ENCODE data around the gene ZNF582. TPM values are rescaled to one million over a fixed set of nuclear protein-coding genes. Genes with fewer than 3 reads are reported as not detected.
"Not testable (repeated sequence)": the region's sequence is repeated elsewhere in the genome, so short reads cannot be mapped to it uniquely, and the experiment has no call there.

The ZNF582 gene
- total RNA-seq, 1 donor = 2.6 TPM

DNA sequence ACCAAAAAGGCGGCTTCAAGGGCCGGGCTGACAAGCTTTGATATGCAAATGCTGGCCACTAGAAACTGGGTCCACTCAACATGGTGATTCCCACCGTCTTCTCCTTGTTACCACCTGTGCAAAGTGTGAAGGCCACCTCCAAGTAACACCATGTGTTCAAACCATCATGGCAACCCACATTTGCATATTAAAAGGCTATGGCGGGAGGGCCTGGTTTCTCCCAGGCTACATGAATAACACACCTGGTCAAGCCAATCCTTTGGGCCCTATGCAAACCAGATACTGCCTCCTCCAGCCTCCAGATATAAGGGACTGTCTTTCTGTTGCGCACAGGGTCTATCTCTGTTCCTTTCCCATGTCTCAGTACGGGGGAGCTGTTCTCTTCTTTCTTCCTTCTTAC lies 42.1 kb downstream of the ZNF582 start:
- no peak for TF ChIP-seq CTCF (IDR thresholded peaks at IDR 0.05; ENCODE audit: insufficient read depth, low read depth, low read length)
- no peak for DNase-seq (ENCODE audit: low read depth)
- no peak overlapping the region for H3K4me3 ChIP-seq (ENCODE audit: low read depth, low read length)

DNA sequence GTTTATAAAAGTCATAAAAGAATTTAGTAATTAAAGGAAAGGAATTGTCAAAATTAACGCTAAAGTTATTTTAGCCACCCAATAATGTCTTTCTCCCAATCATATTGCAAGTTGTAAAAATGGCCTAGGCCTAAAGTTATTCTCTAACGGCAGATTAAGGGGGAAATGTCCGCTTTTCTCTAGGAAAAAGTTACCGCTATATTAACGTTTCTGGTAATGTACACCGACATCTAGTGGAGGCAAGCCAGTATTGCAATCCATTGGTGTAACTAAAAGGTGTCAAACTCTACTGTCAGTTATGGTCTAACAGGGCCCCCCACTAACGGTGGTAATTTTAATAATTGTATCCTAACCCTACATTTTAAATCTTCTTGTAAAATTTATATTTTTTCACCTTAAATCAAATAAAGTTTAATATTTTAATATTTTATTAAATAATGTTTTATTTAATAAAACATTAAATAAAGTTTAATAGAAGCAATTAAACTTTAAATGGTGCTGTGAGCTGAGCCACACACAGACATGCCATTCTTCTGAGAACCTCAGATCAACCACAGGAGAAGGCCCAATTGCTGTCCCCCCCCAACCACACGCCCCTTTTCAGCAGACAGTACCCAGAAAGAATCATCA lies 42.8 kb downstream of the ZNF582 start:
- no peak overlapping the region for H3K4me3 ChIP-seq (ENCODE audit: low read depth, low read length)
- peak; percentile 90 for TF ChIP-seq CTCF (IDR thresholded peaks at IDR 0.05; ENCODE audit: insufficient read depth, low read depth, low read length)
- DNase-seq (ENCODE audit: low read depth) = peak; percentile 46

- peak; percentile 7 for DNase-seq (ENCODE audit: low read depth)
- peak; percentile 34 for TF ChIP-seq CTCF (IDR thresholded peaks at IDR 0.05; ENCODE audit: insufficient read depth, low read depth, low read length)
- H3K4me3 ChIP-seq (ENCODE audit: low read depth, low read length) = no peak overlapping the region
Observed at GRCh38 chr19:56348289-56348877, 45.0 kb downstream of the ZNF582 start.

DNA sequence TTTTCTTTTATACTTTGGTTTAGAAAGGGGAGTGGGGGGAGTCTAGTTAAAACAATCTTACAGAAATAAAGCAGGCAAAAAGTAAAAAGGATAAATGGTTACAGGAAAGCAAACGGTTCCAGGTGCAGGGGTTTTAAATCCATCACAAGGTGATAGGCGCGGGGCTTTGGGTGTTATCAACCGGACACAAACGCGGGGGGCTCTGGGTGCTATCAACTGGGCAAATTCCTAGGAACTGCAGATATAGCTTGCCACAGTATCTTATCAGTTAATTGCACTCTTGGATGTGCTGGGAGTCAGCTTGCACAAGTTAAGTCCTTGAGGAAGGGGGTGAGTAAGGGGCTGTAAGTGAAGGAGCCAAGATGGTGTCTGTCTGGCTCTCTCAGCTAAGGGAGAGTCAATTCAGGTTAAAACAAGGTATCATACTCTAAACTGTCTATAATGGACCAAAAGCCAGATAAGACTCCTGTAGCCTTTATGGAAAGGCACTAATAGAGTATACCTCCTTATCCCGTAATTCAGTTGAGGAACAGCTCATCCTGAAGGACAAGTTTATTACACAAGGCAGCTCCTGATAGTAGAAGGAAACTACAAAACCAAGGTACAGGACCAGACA lies 46.1 kb downstream of the ZNF582 start:
- DNase-seq (ENCODE audit: low read depth) = no peak
- H3K4me3 ChIP-seq (ENCODE audit: low read depth, low read length) = no peak overlapping the region
- TF ChIP-seq CTCF (IDR thresholded peaks at IDR 0.05; ENCODE audit: insufficient read depth, low read depth, low read length) = no peak

- TF ChIP-seq CTCF (IDR thresholded peaks at IDR 0.05; ENCODE audit: insufficient read depth, low read depth, low read length) = no peak
- no peak for DNase-seq (ENCODE audit: low read depth)
- no peak overlapping the region for H3K4me3 ChIP-seq (ENCODE audit: low read depth, low read length)
Observed at GRCh38 chr19:56341948-56342347, 51.4 kb downstream of the ZNF582 start.

DNA sequence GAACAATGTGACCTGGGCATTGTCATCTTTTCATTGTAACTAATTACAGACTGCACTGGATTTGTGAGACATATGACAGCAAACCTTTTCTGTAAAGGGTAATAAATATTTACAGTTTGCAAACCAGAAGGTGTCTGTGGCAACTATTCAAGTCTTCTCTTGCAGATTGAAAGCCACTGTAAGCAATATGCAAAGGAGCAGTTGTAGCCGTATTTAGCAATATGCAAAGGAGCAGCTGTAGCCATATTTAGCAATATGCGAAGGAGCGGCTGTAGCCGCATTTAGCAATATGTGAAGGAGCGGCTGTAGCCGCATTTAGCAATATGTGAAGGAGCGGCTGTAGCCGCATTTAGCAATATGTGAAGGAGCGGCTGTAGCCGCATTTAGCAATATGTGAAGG lies 54.3 kb downstream of the ZNF582 start:
- not testable (repeated sequence) for H3K4me3 ChIP-seq (ENCODE audit: low read depth, low read length); DNase-seq (ENCODE audit: low read depth)

DNA sequence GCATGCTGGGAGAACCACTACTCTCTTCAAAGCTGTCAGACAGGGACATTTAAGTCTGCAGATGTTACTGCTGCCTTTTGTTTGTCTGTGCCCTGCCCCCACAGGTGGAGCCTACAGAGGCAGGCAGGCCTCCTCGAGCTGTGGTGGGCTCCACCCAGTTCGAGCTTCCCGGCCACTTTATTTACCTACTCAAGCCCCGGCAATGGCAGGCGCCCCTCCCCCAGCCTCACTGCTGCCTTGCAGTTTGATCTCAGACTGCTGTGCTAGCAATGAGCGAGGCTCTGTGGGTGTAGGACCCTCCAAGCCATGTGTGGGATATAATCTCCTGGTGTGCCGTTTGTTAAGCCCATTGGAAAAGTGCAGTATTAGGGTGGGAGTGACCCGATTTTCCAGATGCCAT lies 56.3 kb downstream of the ZNF582 start:
- DNase-seq (ENCODE audit: low read depth); H3K4me3 ChIP-seq (ENCODE audit: low read depth, low read length): not testable (repeated sequence)

DNA sequence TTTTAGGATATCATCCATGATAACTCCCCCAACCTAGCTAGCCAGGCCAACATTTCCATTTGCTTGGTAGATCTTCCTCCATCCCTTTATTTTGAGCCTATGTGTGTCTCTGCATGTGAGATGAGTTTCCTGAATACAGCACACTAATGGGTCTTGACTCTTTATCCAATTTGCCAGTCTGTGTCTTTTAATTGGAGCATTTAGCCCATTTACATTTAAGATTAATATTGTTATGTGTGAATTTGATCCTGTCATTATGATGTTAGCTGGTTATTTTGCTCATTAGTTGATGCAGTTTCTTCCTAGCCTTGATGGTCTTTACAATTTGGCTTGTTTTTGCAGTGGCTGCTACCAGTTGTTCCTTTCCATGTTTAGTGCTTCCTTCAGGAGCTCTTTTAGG lies 58.0 kb downstream of the ZNF582 start:
- not testable (repeated sequence) for DNase-seq (ENCODE audit: low read depth); H3K4me3 ChIP-seq (ENCODE audit: low read depth, low read length)
